SW 1271 (cell line): Measurements from ENCODE around the gene MORN4.

Experiments used
- DNase-seq, 2 experiments: peaks; one replicate each; lab custom pipeline; 2025; lab: John Stamatoyannopoulos, UW

The MORN4 gene

DNA sequence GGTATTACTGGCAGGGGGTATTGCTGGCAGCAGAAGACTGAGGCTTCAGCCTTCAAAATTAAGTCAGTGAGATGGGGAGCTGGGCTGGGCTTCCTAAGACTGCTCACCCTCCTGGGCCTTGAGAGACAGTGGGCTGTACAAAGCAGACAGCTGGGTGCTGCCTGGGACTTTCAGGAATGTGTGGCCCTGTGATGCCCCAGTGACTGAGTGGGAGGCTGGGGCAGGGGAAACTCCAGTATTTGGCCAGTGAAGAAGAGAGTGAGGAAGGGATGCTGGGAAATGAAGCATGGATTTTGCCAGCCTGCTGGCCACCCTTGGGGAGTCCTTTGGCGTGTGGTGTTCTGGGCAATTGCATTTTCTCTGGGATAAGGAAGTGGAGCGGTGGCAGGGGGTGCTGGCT, 60.3 kb downstream of the MORN4 start:
- no peak for DNase-seq

DNA sequence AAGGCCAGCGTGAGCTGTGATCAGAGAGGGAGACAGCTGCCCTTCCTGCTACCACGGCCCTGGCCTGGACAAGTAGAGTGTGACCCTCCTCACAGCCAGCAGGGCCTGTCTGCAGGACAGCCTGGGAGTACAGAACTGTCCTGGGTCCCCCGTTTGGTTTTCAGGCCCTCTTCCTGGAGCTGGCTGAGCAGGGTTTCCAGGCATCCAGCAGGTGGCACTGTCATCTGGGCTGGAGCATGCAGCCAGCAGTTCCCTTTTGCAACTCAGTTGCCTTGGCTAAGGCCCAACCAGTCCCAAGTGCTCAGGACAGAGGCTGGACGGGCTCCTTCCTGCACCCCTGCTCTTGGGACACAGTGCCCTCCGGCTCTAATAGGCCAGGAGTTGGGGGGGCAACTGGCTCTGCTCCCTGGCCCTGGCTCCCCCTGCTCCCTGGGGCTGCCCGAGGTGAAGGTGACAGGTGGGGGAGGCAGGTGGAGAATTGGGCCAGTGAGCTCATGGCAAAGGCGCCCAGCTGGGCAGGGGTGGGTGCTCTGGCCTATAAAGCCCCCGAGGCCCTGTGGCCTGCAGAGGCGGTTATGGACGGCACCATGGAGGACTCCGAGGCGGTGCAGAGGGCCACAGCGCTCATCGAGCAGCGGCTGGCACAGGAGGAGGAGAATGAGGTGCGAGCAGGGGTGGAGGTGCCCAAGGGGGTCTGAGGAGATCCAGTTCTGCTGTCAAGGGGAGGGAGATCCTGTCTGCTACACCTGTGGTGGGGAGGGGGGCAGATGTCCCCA, 60.9 kb downstream of the MORN4 start, which contains the start of gene ANKRD2:
ANKRD2 (plus strand) TSS at position 566 of the 776 bp plus-strand sequence; CDS start at position 576, 10 bp downstream.
- peak; percentile 14 to 66 for DNase-seq

DNA sequence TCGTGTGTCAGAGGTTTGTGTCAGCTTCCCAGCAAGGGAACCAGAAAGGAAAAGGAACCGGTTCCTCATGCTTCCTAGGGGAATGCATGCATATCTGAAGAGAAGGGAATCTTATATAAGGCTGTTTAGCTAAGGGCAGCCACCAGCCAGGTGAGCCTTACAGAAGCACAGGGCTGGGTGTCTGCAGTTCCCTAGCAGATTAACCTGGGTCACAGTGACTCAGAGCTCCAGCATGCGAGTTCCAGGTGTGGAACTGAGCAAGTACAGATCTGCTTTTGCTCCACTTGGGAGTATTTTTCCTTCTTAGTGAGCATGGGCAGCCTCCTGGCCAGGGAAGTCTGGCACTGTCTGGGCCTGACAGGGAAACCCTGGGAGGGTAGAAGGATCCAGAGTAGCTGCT, 61.7 kb downstream of the MORN4 start:
- no peak for DNase-seq

DNA sequence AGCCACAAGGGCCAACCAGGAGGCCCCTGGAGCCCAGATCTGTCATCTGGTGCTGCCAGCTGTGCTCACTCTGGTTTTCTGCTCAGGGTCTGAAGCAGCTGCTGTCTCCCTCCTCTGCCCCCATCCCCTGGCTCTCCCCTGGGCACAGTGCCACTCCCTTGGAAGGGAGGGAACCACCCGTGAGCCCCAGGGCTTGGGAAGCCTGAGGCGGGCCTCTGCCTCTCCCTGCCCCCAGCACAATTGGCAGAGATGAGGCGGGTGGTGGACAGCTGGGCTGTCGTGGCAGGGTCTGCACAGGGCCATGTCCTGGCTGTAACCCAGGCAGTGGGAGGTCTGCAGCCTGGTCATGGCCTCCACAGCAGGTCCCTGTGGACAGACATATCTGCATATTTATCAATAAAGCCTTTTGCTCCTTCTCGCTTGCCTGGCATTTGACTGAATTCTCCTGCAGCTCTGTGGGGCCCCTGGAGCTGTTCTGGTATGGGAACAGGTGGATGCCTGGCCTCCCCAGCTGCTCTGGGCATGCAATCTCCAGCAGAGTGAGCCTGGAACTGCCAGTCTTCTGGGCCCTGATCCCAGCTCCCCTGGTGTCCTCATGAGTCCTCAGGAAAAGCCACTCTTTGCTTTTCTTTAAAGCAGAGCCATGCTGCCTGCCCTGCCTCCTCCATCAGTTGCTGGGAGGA, 62.4 kb downstream of the MORN4 start:
- DNase-seq = no peak

DNA sequence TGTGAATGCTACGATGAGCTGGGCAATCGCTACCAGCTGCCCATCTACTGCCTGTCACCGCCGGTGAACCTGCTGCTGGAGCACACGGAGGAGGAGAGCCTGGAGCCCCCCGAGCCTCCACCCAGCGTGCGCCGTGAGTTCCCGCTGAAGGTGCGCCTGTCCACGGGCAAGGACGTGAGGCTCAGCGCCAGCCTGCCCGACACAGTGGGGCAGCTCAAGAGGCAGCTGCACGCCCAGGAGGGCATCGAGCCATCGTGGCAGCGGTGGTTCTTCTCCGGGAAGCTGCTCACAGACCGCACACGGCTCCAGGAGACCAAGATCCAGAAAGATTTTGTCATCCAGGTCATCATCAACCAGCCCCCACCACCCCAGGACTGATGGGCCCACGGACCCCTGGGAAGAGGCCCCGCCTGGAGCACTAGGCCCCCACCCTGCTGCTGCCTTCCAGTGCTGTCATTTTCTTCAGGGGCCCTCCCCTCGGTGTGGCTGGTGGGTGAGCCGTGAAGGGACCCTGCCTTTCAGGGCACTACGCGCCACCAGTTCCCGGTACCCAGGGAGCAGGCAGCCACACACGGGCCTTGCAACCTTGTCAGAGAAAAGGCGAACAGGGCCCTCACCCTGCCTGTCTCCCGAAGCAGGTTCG, 63.0 kb downstream of the MORN4 start:
- DNase-seq = no peak

DNA sequence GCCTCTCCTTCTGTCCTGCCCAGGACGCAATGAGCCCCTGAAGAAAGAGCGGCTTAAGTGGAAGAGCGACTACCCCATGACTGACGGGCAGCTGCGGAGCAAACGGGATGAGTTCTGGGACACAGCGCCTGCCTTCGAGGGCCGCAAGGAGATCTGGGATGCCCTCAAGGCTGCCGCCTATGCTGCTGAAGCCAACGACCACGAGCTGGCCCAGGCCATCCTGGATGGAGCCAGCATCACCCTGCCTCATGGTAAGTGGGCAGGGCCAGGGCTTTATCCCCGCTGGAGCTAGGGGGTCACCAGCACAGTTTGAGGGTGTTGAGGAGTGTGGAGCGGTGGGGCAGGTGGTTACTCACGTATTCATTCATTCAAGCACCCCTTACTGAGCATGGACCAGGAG, 65.4 kb downstream of the MORN4 start:
- no peak for DNase-seq

DNA sequence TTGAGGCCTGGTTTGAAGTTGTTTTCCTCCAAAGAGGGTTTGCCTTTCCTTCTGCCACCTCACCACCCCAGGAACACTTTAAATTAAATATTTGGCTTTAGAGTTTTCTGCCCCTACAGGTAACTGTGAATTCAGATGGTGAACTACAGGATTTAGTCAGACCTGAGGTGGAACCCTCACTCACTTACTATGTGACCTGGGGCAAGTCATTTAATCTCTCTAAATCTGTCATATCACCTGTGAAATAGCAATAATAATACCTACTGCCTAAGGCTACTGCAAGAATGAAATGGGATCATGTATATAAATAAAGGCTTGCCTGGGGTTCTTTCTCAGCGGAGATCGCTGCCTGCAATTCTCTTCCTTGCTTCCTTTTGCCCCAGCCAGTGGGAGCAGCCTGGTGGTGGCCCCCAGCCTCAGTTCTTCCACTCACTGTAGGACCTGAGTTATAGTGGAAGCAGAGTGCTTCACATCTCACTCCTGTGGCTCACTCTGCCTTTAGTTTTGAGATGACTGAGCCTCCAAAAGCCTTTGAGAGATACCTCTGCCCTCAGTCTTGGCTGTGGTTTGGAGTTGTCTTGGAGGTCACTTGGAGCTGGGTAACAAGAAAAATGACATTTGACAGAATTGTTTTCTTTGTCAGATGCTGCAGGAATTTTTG, 66.8 kb downstream of the MORN4 start:
- no peak for DNase-seq

DNA sequence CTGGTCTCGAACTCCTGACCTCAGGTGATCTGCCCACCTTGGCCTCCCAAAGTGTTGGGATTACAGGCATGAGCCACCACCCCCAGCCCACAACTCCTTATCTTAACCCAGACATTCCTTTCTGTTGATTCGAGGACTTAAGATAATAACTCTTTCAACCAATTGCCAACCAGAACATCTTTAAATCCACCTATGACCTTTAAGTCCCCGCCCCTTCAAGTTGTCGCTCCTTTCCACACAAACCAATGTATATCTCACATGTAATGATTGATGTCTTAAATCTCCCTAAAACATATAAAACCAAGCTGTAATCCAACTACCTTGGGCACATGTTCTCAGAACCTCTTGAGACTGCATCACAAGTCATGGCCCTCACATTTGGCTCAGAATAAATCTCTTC, 68.5 kb downstream of the MORN4 start:
- DNase-seq = no peak
